Smooth muscle cell (in vitro differentiated cells): ENCODE results near the gene TMEM35A. TPM values are rescaled to one million over a fixed set of nuclear protein-coding genes. Genes with fewer than 3 reads are reported as not detected.

ENCODE experiments used
- DNase-seq: peaks from one replicate; lab custom pipeline; 2025; ENCODE audit not compliant: unreplicated experiment; lab: John Stamatoyannopoulos, UW
- H2AFZ ChIP-seq: fragments of 200-600 bp; sonication (generic); 2 replicates; pipeline ENCODE4 v1.6.0; 2016; ENCODE audit warnings: antibody characterized with exemption, low read depth, mild to moderate bottlenecking
- H3F3A ChIP-seq: fragments of 200-600 bp; sonication (generic); 2 replicates; pipeline ENCODE4 v1.6.0; 2017; ENCODE audit warnings: antibody characterized with exemption, low read depth
- H3K27ac ChIP-seq: fragments of 200-600 bp; sonication (generic); 2 replicates; pipeline ENCODE4 v1.5.1; 2016; ENCODE audit warnings: low read depth, mild to moderate bottlenecking
- H3K27me3 ChIP-seq: fragments of 200-600 bp; sonication (generic); 2 replicates; pipeline ENCODE4 v1.6.1; 2016; ENCODE audit warnings: low read depth, mild to moderate bottlenecking
- H3K36me3 ChIP-seq: fragments of 200-600 bp; sonication (generic); 2 replicates; pipeline ENCODE4 v1.5.1; 2016; ENCODE audit warnings: low read depth
- H3K4me1 ChIP-seq: fragments of 200-600 bp; sonication (generic); 2 replicates; pipeline ENCODE4 v1.5.1; 2016; ENCODE audit warnings: low read depth
- H3K4me2 ChIP-seq: fragments of 200-600 bp; sonication (generic); 2 replicates; pipeline ENCODE4 v1.6.0; 2016; ENCODE audit warnings: mild to moderate bottlenecking
- H3K4me3 ChIP-seq: fragments of 200-600 bp; sonication (generic); 2 replicates; pipeline ENCODE4 v1.5.1; 2016; ENCODE audit warnings: mild to moderate bottlenecking
- H3K79me2 ChIP-seq: fragments of 200-600 bp; sonication (generic); 2 replicates; pipeline ENCODE4 v1.6.0; 2016; ENCODE audit warnings: low read depth, mild to moderate bottlenecking
- H3K9ac ChIP-seq: fragments of 200-600 bp; sonication (generic); 2 replicates; pipeline ENCODE4 v1.6.0; 2016; ENCODE audit warnings: low read depth
- H3K9me3 ChIP-seq: fragments of 200-600 bp; sonication (generic); replicated peaks from 2 replicates; pipeline ENCODE4 v1.5.1; 2016; ENCODE audit warnings: low read depth
- H4K20me1 ChIP-seq: fragments of 200-600 bp; sonication (generic); 2 replicates; pipeline ENCODE4 v1.6.0; 2016; ENCODE audit warnings: low read depth
- WGBS: methylation state at CpG from one replicate; pipeline ENCODE4 v1.1.7; 2016; ENCODE audit warnings: low lambda C conversion rate; 5-methylcytosine and 5-hydroxymethylcytosine counted together
- polyA plus RNA-seq: library from polyadenylated mRNA; unstranded; fragments of >200 nt; fragmentation: Nextera tagmentation; extraction: Ambion mirVana; gene quantifications from 2 replicates; pipeline ENCODE4 v1.2.1, GENCODE V29; 2016
- total RNA-seq: library from RNA; depleted of rRNA; stranded (reverse); fragments of >200 nt; gene quantifications from 2 replicates; pipeline ENCODE4 v1.2.3, GENCODE V29; 2014
- TF ChIP-seq, protein P1 (sequence below): fragments of 200-600 bp; sonication (generic); IDR thresholded peaks from 2 replicates; pipeline ENCODE4 v1.5.1; 2017; ENCODE audit warnings: borderline replicate concordance, mild to moderate bottlenecking, antibody characterized with exemption; ENCODE audit not compliant: insufficient read depth, poor library complexity, severe bottlenecking

The TMEM35A gene
- total and polyA plus RNA-seq, 2 experiments from 2014 or later, result 2.3 to 3.2 TPM

GRCh38 chrX:101057093-101057714 is 21.5 kb upstream of the TMEM35A start:
- 89% methylated on average over 3 of the region's 3 CpGs for WGBS

GRCh38 chrX:101062176-101062575 is 16.5 kb upstream of the TMEM35A start:
- no peaks in the 10 kb centered on the region for H3K27me3 ChIP-seq
- DNase-seq, result no peak
- no peaks in the 10 kb centered on the region for H3K9me3 ChIP-seq
- H3K4me1 ChIP-seq, result no peaks in the 10 kb centered on the region
- H3K4me3 ChIP-seq, result no peak overlapping the region
- H2AFZ ChIP-seq, result no peak overlapping the region
- TF ChIP-seq, protein P1, sequence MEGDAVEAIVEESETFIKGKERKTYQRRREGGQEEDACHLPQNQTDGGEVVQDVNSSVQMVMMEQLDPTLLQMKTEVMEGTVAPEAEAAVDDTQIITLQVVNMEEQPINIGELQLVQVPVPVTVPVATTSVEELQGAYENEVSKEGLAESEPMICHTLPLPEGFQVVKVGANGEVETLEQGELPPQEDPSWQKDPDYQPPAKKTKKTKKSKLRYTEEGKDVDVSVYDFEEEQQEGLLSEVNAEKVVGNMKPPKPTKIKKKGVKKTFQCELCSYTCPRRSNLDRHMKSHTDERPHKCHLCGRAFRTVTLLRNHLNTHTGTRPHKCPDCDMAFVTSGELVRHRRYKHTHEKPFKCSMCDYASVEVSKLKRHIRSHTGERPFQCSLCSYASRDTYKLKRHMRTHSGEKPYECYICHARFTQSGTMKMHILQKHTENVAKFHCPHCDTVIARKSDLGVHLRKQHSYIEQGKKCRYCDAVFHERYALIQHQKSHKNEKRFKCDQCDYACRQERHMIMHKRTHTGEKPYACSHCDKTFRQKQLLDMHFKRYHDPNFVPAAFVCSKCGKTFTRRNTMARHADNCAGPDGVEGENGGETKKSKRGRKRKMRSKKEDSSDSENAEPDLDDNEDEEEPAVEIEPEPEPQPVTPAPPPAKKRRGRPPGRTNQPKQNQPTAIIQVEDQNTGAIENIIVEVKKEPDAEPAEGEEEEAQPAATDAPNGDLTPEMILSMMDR, result no peak
- no peak overlapping the region for H3K9ac ChIP-seq
- H3K4me2 ChIP-seq, result no peak overlapping the region
- H3K27ac ChIP-seq, result no peak overlapping the region
- no peaks in the 10 kb centered on the region for H3K79me2 ChIP-seq
- H3K36me3 ChIP-seq, result no peaks in the 10 kb centered on the region
- H3F3A ChIP-seq, result no peaks in the 10 kb centered on the region
- no peaks in the 10 kb centered on the region for H4K20me1 ChIP-seq

More at GRCh38 chrX:101057093-101057714, 21.5 kb upstream of the TMEM35A start:
- Histone ChIP-seq H3K4me3 (no peak overlapping the region), H3K9ac (no peak overlapping the region), H4K20me1 (no peaks in the 10 kb centered on the region), H3K4me2 (no peak overlapping the region), H3K27me3 (no peaks in the 10 kb centered on the region), H3K27ac (no peak overlapping the region), H3K4me1 (no peaks in the 10 kb centered on the region), H3K36me3 (no peaks in the 10 kb centered on the region), H2AFZ (no peak overlapping the region), H3K9me3 (no peaks in the 10 kb centered on the region), H3F3A (no peaks in the 10 kb centered on the region), H3K79me2 (no peaks in the 10 kb centered on the region)
- DNase-seq, result no peak
- TF ChIP-seq, protein P1, result no peak

DNA sequence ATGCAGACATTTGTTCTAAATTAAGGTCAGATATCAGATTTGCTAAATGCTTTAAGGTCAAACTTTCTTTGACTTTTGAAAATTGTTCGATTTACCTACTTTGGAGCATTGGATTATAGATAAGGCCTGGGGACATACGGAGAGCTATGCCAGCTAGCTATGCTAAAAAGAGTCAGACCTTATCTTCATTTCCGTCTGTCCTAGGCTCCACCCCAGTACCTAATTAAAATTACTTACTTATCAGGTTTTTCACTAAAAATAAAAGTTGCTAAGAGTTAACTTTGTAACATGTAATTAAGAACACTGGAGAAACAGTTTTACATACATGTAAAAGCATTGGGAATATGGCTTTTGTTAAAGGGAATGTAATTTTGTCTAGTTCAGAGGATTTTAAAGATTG is 7.1 kb upstream of the TMEM35A start:
- Histone ChIP-seq H3K9me3 (no peaks in the 10 kb centered on the region), H3K9ac (no peak overlapping the region), H3K4me3 (no peak overlapping the region), H3K79me2 (no peaks in the 10 kb centered on the region), H2AFZ (no peak overlapping the region), H3K4me2 (no peak overlapping the region), H4K20me1 (no peaks in the 10 kb centered on the region), H3K27me3 (no peaks in the 10 kb centered on the region), H3K36me3 (no peaks in the 10 kb centered on the region), H3K27ac (no peak overlapping the region), H3F3A (no peaks in the 10 kb centered on the region), H3K4me1 (no peaks in the 10 kb centered on the region)
- TF ChIP-seq, protein P1, result no peak
- 61% methylated on average over 3 of the region's 3 CpGs for WGBS
- DNase-seq, result no peak

- Histone ChIP-seq H3K4me3 (peak overlapping the region; percentile 50), H3K9ac (no peak overlapping the region), H3K9me3 (no peaks in the 10 kb centered on the region), H3K4me2 (peak overlapping the region; percentile 86), H3F3A (no peaks in the 10 kb centered on the region), H3K36me3 (no peaks in the 10 kb centered on the region), H3K4me1 (no peaks in the 10 kb centered on the region), H3K79me2 (no peaks in the 10 kb centered on the region), H3K27ac (no peak overlapping the region), H4K20me1 (no peaks in the 10 kb centered on the region), H3K27me3 (no peaks in the 10 kb centered on the region), H2AFZ (no peak overlapping the region)
- 60% methylated on average over 8 of the region's 8 CpGs for WGBS
- TF ChIP-seq, protein P1, result no peak
- no peak for DNase-seq
Observed at GRCh38 chrX:101079736-101080270, 1.1 kb downstream of the TMEM35A start.
